ENCODE data around the gene TMEM239. TPM values are rescaled to one million over a fixed set of nuclear protein-coding genes. Genes with fewer than 3 reads are reported as not detected.
"Not testable (repeated sequence)": the region's sequence is repeated elsewhere in the genome, so short reads cannot be mapped to it uniquely, and the experiment has no call there.

TMEM239 gene
- total RNA-seq, 1 donor from 2014 or later: not detected

DNA sequence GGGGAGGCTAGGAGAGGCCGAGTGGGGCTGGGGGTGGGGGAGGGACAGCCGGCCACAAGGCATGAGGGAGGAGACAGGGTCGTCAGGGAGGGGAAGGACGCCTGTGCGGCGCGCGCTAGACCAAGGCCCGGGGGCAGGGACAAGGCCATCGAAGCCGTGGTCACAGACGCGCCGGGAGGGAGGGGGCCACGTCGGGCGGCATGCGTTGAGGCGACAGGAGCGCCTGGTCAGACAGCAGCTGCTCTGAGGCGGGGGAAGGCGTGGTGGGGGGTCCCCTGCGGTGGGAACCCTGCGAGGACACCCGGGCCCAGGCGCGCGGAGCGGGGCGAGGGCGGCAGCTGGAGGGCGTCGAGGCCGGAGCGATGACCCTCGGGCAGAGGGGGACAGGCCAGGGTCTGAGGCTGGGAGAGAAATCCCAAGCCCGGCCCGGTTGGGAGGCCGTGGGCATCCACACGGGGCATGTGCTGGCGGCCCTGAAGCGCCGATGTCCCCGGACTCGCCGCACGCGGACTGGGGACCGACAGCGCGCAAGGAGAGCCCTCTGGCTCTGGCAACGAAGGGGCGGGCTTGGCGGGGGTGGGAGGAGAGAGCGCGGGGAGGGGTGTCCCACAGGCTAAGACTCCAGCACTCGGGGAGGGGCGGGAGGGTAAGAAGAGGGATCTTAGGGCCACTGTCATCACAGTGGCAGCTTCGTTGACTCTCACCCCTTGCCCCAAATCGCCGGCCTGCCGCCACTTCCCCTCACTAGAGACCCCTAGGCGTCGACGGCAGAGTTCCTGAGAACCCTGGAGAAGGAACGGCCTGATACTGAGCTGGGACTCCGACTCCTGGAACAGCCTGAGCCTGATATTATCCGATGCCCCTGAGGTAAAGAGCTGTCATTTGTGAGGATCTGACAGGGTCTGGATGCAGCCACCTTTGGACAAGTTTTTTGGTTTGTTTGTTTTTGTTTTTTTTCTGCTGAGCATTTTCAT, 5.0 kb downstream of the TMEM239 start:
- no peak for DNase-seq
- H3K36me3 Mint-ChIP-seq (ENCODE audit: unreplicated experiment): peaks cover 5% of the 10 kb centered on the region
- peaks cover 3% of the 10 kb centered on the region for H3K4me1 Mint-ChIP-seq (ENCODE audit: low read depth, unreplicated experiment)
- H3K27me3 Mint-ChIP-seq (ENCODE audit: unreplicated experiment): peaks cover 16% of the 10 kb centered on the region
- H3K4me3 Mint-ChIP-seq (ENCODE audit: unreplicated experiment): no peak overlapping the region
- H3K9me3 Mint-ChIP-seq (ENCODE audit: unreplicated experiment): peaks cover 5% of the 10 kb centered on the region
- TF ChIP-seq, protein P1, sequence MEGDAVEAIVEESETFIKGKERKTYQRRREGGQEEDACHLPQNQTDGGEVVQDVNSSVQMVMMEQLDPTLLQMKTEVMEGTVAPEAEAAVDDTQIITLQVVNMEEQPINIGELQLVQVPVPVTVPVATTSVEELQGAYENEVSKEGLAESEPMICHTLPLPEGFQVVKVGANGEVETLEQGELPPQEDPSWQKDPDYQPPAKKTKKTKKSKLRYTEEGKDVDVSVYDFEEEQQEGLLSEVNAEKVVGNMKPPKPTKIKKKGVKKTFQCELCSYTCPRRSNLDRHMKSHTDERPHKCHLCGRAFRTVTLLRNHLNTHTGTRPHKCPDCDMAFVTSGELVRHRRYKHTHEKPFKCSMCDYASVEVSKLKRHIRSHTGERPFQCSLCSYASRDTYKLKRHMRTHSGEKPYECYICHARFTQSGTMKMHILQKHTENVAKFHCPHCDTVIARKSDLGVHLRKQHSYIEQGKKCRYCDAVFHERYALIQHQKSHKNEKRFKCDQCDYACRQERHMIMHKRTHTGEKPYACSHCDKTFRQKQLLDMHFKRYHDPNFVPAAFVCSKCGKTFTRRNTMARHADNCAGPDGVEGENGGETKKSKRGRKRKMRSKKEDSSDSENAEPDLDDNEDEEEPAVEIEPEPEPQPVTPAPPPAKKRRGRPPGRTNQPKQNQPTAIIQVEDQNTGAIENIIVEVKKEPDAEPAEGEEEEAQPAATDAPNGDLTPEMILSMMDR (IDR thresholded peaks at IDR 0.05; ENCODE audit: partially characterized antibody, unreplicated experiment): no peak
- H3K27ac Mint-ChIP-seq (ENCODE audit: unreplicated experiment): no peak overlapping the region

DNA sequence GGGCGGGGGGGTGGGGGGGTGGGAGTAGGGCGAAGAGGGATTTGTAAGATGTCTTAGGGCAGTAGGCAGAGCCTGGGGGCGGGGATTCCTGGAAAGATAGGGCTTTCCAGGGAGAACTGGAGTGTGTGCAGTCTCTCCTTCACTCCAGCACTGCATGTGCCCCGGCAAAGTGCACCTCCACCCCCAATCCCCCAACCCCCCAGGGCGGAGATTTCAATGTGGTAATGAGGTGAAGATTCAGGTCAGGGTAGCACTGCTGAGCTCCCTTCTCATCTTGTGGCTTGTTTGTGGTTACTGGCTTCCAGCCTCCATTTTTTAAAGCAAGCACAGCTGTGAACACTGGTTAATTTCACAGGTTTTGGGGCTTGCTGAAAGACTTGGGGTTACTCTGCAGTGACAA, 5.9 kb downstream of the TMEM239 start:
- Mint-ChIP-seq H3K9me3 (ENCODE audit: unreplicated experiment) (peaks cover 5% of the 10 kb centered on the region), H3K4me1 (ENCODE audit: low read depth, unreplicated experiment) (peaks cover 3% of the 10 kb centered on the region), H3K36me3 (ENCODE audit: unreplicated experiment) (peaks cover 5% of the 10 kb centered on the region), H3K27ac (ENCODE audit: unreplicated experiment) (no peak overlapping the region), H3K27me3 (ENCODE audit: unreplicated experiment) (peaks cover 16% of the 10 kb centered on the region), H3K4me3 (ENCODE audit: unreplicated experiment) (no peak overlapping the region)
- TF ChIP-seq, protein P1 (IDR thresholded peaks at IDR 0.05; ENCODE audit: partially characterized antibody, unreplicated experiment): no peak
- no peak for DNase-seq

GRCh38 chr20:2825761-2826160, 9.6 kb downstream of the TMEM239 start:
- H3K27ac Mint-ChIP-seq (ENCODE audit: unreplicated experiment): no peak overlapping the region
- DNase-seq: no peak
- H3K36me3 Mint-ChIP-seq (ENCODE audit: unreplicated experiment): no peaks in the 10 kb centered on the region
- no peak overlapping the region for H3K4me3 Mint-ChIP-seq (ENCODE audit: unreplicated experiment)
- no peaks in the 10 kb centered on the region for H3K4me1 Mint-ChIP-seq (ENCODE audit: low read depth, unreplicated experiment)
- peaks cover 3% of the 10 kb centered on the region for H3K9me3 Mint-ChIP-seq (ENCODE audit: unreplicated experiment)
- TF ChIP-seq, protein P1 (IDR thresholded peaks at IDR 0.05; ENCODE audit: partially characterized antibody, unreplicated experiment): no peak
- H3K27me3 Mint-ChIP-seq (ENCODE audit: unreplicated experiment): peaks cover 6% of the 10 kb centered on the region

GRCh38 chr20:2826655-2827054, 10.5 kb downstream of the TMEM239 start:
- Mint-ChIP-seq H3K4me1 (ENCODE audit: low read depth, unreplicated experiment) (no peaks in the 10 kb centered on the region), H3K4me3 (ENCODE audit: unreplicated experiment) (no peak overlapping the region), H3K27me3 (ENCODE audit: unreplicated experiment) (peaks cover 4% of the 10 kb centered on the region), H3K36me3 (ENCODE audit: unreplicated experiment) (no peaks in the 10 kb centered on the region), H3K9me3 (ENCODE audit: unreplicated experiment) (peaks cover 2% of the 10 kb centered on the region), H3K27ac (ENCODE audit: unreplicated experiment) (no peak overlapping the region)
- TF ChIP-seq, protein P1 (IDR thresholded peaks at IDR 0.05; ENCODE audit: partially characterized antibody, unreplicated experiment): no peak
- no peak for DNase-seq

- Mint-ChIP-seq H3K27ac (ENCODE audit: unreplicated experiment) (no peak overlapping the region), H3K27me3 (ENCODE audit: unreplicated experiment) (peaks cover 1% of the 10 kb centered on the region), H3K36me3 (ENCODE audit: unreplicated experiment) (no peaks in the 10 kb centered on the region), H3K4me3 (ENCODE audit: unreplicated experiment) (no peak overlapping the region), H3K4me1 (ENCODE audit: low read depth, unreplicated experiment) (no peaks in the 10 kb centered on the region), H3K9me3 (ENCODE audit: unreplicated experiment) (no peaks in the 10 kb centered on the region)
- TF ChIP-seq, protein P1 (IDR thresholded peaks at IDR 0.05; ENCODE audit: partially characterized antibody, unreplicated experiment): no peak
- no peak for DNase-seq
Measured at GRCh38 chr20:2829376-2829775, 13.2 kb downstream of the TMEM239 start.

DNA sequence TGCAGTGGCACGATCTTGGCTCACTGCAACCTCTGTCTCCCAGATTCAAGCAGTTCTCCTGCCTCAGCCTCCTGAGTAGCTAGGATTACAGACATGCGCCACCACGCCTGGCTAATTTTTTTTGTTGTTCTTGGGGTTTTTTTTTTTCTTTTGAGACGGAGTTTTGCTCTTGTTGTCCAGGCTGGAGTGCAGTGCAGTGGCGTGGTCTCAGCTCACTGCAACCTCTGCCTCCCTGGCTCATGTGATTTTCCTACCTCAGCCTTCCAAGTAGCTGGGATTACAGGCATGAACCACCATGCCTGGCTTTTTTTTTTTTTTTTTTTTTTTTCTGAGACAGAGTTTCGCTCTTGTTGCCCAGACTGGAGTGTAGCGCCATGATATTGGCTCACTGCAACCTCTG, 15.0 kb downstream of the TMEM239 start:
- H3K4me3 Mint-ChIP-seq (ENCODE audit: unreplicated experiment); H3K9me3 Mint-ChIP-seq (ENCODE audit: unreplicated experiment); DNase-seq; H3K36me3 Mint-ChIP-seq (ENCODE audit: unreplicated experiment); H3K27me3 Mint-ChIP-seq (ENCODE audit: unreplicated experiment); H3K27ac Mint-ChIP-seq (ENCODE audit: unreplicated experiment); H3K4me1 Mint-ChIP-seq (ENCODE audit: low read depth, unreplicated experiment): not testable (repeated sequence)

Data from glutamatergic neuron (in vitro differentiated cells).